GM21576 (cell line): ENCODE measurements around the gene NPAS4.
"Not testable (repeated sequence)": the region's sequence is repeated elsewhere in the genome, so short reads cannot be mapped to it uniquely, and the experiment has no call there.

Experiments
- ATAC-seq: cut with Tn5 transposase; IDR thresholded peaks from one replicate; pipeline ENCODE4 v1.9.1; 2021; ENCODE audit warnings: mild to moderate bottlenecking, moderate library complexity; ENCODE audit not compliant: unreplicated experiment

NPAS4 gene

DNA sequence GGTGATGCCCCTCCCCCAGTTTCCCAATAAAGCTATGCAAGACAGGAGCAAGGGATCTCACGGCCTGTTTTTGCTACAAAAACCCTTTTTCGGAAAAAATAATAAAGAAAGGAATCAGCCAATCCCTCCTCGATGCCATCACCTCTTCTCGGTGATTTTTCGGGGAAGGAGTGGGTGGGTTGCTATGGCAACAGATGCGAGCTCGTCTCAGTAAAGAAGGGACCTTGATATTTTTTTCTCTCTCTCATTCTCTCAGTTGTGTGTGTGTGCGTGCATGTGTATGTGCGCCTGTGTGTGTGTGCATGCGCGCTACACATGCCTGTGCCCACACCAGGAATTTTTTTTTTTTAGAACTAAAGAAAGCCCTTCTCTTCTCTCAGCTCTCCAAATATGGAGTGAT lies 3.8 kb upstream of the NPAS4 start:
- no peak for ATAC-seq

DNA sequence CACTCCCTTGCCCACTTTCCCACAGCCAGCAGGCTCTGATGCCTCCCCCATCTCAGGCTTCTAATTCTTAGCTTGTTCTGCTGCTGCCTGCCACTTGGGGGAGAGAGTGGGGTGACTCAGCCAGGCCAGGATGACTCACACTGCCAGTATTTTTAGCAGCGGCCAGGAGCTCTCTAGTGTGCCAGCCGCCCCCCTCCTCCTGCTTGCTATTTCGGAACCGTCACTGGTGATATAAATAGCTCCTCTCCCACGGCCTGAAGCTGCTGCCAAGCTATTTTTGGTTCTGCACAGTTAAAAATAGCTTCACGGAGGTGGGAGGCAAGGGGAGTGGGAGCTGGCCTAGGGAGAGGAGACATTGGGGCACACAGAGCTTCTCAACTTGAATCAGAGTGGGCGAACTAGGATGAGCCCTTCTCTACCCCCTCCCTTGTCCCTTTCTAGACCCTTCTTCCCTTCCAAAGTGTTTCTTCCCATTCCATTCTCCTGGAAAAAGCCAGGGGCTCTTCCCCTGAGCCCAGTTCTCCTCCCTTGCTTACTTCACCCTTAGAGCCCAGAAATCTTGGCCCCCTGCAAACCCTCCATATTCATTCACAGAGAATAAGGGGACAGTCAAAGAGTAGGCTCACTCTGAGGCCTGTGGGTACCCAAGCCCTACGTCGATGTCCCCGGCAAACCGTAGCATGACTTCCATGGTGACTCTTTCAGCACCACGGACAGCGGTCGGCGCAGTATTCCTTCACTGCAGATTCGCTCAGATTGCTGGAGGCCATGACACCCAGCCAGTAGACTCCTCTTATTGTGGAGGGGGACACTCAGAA lies 2.5 kb upstream of the NPAS4 start:
- no peak for ATAC-seq

DNA sequence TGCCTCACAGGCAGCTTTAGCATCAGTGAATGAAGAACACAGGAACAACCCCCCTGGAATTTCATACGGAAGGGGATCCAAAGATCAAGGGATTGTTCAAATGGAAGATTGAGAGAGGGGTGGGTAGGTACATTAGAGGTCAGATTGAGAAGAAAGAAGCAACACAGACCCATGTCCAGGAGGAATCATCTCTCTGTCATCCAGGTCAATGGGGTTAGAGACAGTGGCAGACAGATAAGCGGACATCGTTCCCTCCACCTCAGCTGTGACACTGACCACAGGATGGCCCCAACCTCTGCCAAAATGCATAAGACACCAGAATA lies 1.9 kb upstream of the NPAS4 start:
- ATAC-seq, result no peak

DNA sequence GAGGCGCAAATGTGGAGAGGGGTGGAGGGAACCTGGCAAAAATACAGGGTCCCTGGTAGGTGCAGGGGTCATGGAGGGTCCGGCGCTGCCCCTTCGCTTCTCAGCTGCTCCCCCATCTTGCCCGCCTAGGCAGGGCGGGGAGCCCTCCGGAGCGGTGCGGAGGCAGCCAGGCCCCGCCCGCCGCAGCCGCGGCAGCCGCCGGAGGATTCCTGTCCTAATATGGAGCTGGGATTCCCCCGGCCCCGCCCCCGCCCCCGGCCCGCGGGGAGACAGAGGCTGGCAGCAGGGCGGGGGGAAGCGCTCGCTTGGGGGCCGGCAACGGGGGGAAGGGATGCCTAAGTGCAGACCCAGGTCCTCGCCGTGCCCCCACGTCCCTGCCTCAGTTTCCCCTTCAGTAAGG lies 1.0 kb upstream of the NPAS4 start:
- no peak for ATAC-seq

DNA sequence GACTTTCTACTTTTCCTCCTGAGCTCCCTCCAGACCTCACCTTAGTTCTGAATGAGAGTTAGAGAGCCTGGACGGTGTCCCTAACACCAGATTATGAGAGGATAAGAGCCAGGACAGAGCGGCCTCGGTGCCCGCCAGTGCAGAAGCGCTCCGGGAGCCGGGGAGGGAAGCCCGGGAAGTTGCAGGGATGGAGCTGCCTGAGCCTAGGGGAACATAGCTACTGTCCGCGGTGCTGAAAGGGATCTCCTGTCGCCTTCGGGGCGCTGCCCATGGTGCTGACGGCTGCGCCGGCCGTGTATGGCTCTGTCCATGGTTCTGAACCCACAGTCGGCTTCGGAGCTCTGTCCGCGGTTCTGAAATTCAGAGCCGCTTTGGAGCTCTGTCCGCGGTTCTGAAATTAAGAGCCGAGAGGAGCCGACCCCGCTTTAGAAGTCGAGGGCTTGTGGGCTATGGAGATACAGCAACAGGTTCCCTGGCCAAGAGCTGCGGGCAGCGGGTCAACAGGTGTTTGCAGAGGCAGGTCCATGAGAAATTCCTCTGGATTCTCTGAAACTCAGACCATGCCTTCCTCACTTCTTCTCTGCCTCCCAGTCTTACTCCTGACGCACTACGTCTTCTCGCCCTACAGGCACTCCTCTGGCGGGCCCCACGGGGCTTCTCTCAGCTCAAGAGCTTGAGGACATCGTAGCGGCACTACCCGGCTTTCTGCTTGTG lies 814 bp downstream of the NPAS4 start:
- ATAC-seq, result peak; percentile 67

DNA sequence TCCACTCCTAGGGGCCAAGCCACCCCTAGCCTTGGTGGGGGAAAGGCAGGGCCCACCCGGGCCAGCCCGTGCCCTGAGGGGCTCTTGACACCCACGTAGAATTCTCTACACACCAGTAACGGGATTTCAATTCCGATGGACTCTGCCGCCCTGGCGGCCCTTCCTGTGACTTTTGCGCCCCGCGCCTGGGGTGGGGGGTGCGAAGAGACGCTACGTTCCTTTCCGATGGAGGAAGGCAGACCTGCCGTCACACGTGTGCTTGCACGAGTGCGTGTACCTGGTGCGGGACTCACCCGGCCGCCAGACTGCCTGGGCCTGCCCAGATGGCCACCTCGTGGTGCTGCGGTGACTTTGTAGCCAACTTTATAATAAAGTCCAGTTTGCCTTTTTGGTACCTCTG lies 5.5 kb downstream of the NPAS4 start:
- ATAC-seq, result no peak

DNA sequence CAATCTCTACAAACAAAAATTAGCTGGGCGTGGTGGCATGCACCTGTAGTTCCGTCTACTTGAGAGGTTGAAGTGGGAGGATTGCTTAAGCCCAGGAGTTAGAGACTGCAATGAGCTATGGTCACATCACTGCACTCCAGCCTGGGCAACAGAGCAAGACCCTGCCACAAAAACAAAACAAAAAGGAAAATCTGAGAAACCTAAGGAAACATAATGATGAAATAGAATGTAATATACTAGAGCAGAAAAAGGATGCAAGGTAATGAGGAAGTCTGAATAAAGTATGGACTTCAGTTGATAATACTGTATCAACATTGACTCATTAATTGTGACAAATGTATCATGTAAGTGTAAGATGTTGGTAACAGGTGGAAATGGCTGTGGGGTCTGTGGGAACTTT lies 8.1 kb downstream of the NPAS4 start:
- no peak for ATAC-seq

DNA sequence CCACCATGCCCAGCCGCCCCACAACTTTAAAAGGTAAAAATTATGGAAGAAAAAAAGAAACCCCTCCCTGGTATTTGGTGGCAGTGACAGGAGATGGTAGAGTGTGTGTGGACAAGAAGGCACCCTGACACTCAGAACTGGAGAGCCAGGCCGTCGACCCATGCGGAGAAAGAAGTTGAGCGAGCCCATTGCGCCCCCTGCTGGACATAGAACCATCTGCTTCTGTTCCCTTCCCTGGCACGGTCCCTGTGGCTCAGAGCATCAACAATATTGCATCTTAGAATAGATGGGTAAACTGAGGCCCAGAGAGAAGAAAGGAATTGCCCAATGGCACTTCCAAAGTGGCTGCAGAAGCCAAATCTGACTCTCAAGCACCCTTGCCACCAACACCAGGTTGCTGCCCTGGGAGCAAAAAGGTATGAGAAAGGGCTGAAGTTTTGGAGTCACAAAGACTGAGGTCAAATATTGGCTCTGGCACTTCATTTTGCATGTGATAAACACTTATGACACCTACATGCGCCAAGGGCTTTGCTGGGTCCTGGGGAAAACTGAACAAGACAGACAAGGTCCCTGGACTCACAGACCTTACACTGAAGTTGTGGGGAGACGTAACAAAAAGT lies 9.3 kb downstream of the NPAS4 start:
- ATAC-seq, result no peak

DNA sequence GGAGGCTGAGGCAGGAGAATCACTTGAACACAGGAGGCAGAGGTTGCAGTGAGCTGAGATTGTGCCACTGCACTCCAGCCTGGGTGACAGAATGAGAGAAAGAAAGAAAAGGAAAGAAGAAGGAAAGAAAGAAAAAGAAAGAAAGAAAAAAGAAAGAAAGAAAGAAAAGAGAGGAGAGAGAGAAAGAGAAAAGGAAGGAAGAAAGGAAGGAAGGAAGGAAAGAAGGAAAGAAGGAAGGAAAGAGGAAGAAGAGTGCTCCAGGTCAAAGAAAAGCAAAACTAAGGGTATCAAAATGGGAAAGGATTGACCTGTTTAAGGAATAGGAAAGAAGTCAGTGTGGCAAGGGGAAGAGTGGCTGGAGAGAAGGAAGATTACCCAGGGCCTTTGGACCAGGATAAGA lies 10.5 kb downstream of the NPAS4 start:
- ATAC-seq, result not testable (repeated sequence)

DNA sequence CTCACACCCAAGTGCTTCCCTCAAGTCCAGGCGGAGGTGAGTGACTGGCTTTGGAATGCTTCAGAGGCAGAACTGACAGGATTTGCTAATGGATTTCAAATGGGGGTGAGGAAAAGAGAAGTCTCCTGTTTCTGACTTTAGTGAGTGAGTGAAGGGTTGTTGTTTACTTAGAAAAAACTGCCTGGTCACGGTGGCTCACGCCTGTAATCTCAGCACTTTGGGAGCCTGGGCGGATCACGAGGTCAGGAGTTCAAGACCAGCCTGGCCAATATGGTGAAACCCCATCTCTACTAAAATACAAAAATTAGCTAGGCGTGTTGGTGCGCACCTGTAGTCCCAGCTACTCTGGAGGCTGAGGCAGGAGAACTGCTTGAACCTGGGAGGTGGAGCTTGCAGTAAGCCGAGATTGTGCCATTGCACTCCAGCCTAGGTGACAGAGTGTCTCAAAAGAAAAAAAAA lies 11.1 kb downstream of the NPAS4 start:
- not testable (repeated sequence) for ATAC-seq

DNA sequence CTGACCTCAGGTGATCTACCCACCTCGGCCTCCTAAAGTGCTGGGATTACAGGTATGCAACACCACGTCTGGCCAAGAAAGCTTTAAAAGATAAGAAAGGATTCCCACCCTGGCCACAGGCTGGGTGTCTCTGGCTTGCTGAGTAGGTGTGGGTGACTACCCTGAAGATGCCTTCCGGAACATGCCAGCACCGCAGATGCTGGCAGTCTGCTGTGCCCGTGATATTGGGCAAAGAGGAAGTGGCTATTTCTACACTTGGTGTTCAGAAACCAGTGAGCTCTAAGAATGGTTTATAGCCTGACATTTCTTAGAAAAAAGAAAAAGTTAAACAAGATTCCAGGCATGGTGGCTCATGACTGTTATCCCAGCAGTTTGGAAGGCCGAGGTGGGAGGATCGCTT lies 11.8 kb downstream of the NPAS4 start:
- ATAC-seq, result no peak

DNA sequence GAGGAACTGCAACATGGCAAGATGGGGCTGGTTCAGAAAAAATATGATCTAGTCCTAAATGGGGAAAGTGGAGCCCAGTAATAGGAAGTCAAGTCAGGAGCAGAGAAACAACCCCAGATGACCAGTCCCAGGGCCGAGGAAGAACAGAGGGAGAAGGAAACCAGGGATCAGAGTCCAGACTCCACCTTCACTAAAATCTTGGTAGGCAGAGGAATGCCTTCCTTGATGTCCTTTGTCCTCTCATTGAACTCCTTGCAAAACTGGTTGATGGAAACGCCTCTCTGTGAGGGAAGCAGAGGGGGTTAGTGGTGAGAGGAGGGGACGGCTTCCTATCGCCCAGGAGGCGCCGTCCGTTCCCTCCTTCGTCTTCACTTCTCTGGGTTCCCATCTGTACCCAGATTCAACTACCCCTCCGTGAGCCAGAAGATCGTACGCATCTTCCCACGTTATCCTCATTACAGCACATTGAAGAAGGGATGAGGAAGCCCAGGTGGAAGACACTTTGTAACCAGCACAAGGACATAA lies 17.2 kb downstream of the NPAS4 start:
- ATAC-seq, result no peak

DNA sequence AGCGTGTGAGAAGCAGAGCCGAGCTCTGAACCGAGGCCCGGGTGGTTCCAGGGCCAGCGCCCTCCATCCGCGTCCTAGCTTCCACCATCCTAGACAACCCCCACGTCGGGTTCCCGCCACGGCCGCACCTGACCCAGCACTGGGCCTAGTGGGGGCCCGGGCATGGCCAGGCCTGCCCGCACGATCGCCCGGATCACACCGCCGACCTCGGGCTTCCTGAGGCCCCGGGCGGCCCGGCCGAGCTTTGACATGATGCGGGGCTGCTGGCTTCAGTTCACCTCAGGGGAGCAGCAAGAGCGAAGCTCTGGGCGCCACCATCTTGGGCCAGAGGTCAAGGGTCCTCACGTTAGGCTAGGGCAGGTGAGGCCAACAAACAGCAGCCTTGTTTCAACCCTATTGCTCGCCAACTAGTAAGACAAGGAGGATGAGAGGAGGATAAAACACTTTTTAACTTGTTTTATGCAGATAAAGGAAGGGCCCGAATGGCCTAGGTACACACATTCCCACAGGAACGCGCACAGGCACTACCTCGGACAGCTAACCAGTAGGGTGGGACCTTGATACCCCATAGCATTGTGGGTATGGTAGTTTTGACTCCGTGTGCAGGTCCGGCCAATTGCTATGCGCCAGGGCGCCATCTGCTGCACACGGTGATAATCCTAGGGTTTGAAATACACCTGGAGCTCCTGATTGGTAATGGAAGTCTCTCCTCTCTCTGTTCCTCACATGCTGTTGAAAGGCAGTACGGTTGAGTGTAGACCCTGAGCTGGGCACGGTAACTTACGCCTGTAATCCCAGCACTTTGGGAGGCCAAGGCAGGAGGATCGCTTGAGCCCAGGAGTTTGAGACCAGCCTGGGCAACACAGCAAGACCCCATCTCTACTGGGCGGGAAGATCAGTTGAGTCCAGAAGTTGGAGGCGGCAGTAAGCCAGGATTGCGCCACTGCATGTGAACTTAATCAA lies 17.9 kb downstream of the NPAS4 start, which contains the start of gene MRPL11:
TSS of gene MRPL11 (minus strand) at position 345 of the 963 bp plus-strand sequence. CDS start at position 251, 94 bp downstream.
- peak; percentile 91 for ATAC-seq

DNA sequence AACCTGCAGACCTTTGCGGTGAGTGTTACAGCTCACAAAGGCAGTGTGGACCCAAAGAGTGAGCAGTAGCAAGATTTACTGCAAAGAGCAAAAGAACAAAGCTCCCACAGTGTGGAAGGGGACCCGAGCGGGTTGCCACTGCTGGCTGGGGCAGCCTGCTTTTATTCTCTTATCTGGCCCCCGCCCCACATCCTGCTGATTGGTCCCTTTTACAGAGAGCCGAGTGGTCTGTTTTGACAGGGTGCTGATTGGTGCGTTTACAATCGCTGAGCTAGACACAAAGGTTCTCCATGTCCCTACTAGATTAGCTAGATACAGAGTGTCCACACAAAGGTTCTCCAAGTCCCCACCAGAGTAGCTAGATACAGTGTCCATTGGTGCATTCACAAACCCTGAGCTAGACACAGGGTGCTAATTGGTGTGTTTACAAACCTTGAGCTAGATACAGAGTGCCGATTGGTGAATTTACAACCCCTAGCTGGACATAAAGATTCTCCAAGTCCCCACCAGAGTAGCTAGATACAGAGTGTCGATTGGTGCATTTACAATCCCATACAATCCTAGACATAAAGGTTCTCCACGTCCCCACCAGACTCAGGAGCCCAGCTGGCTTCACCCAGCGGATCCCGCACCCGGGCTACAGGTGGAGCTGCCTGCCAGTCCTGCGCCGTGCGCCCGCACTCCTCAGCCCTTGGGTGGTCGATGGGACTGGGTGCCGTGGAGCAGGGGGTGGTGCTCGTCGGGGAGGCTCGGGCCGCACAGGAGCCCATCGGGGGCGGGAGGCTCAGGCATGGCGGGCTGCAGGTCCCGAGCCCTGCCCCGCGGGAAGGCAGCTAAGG lies 19.5 kb downstream of the NPAS4 start:
- not testable (repeated sequence) for ATAC-seq

DNA sequence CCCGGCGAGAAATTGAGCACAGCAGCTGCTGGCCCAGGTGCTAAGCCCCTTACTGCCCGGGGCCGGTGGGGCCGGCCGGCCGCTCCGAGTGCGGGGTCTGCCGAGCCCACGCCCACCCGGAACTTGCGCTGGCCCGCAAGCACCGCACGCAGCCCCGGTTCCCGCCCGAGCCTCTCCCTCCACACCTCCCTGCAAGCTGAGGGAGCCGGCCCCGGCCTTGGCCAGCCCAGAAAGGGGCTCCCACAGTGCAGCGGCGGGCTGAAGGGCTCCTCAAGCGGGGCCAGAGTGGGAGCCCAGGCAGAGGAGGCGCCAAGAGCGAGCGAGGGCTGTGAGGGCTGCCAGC lies 20.1 kb downstream of the NPAS4 start:
- ATAC-seq, result not testable (repeated sequence)

DNA sequence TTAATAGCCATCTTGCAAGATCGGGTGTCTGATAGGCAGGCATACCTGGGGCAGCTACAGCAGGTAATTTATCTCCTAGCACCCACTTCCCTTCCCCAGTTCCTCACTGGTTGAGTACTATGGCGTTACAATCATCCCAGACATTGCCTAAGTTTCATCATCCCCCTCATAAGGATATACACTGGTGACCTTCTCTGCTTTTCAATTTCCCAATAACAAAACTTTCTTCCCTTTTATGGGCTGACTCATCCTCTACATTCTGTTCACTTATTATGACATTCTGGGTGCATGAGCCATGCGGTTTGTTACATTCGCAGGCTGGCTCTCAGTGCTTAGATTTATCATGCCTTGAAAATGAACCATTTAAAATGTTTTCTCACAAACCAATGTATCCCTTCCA lies 22.8 kb downstream of the NPAS4 start:
- no peak for ATAC-seq

DNA sequence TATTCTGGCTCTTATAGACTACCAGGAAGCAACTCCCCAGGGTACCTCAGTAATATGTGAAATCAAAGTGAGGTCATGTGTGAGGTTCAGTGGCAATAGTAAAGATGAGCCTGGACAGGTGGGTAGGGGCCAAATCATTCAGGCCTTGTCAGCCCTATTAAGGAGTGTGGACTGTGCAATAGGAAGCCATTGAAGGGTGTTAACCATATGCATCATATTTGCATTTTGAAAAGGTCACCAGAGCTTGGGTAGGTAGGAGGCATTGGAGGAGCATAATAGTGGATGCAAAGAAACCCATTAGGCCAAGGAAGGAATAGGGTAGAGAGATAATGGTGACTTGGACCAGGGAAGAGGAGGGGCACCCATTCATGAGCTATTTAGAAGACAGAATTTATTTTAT lies 26.2 kb downstream of the NPAS4 start:
- no peak for ATAC-seq

DNA sequence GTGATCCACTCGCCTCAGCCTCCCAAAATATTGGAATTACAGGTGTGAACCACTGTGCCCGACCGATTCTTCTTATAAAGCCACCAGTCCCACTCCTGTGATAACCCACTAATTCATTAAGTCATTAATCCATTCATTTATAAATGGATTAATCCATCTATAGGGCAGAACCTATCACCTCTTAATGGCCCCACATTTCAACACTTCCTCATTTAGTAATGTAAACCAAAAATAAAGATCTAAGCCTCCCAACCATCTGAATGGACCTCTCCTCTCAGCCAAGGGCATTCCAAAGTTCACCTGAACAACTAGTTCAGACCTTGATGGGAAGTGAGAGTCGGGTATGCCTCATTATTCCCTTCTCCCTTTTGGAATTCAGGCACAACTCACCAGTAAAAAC lies 27.7 kb downstream of the NPAS4 start:
- ATAC-seq, result no peak

DNA sequence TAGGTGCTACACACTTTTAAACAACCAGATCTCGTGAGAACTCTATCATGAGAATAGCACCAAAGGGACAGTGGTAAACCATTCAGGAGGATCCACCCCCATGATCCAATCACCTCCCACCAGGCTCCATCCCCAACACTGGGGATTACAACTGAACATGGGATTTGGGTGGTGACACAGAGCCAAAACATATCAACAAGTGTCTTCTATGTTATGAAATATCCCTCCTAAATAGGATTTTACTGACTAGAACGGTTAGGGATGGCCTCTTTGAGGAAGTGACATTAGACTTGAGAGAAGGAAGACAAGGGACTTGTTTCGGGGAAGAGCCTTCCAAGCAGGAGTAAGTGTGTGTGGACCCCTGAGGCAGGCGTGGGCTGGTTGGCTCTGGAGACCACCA lies 29.7 kb downstream of the NPAS4 start:
- no peak for ATAC-seq

DNA sequence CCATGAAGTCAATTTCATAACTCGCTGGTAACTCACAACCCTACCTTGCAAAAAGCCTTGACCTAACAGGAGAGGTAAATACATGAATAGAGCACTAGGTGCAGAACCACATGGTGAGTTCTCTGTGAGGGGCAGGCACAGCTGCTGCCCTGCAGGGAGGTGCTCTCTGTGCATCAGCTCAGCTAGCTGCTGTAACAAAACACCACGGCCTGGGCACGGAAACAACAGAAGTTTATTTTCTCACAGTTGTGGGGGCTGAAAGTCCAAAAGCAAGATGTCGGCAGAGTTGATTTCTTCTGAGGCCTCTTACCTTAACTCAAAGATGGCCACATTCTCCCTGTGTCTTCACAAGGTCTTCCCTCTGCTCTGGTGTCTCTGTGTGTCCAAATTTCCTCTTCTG lies 30.8 kb downstream of the NPAS4 start:
- ATAC-seq, result no peak
